Epithelial cell of esophagus (primary cell): ENCODE measurements around the gene GOLGA6L24.
"Not testable (repeated sequence)": the region's sequence is repeated elsewhere in the genome, so short reads cannot be mapped to it uniquely, and the experiment has no call there.

Experiments
- DNase-seq: peaks from one replicate; pipeline ENCODE4 v3.0.0; 2010; ENCODE audit warnings: low read depth
- H3K4me3 ChIP-seq: 2 replicates; pipeline ENCODE4 v1.5.1; 2011; ENCODE audit warnings: mild to moderate bottlenecking, low read length, control low read depth

Gene GOLGA6L24, protein sequence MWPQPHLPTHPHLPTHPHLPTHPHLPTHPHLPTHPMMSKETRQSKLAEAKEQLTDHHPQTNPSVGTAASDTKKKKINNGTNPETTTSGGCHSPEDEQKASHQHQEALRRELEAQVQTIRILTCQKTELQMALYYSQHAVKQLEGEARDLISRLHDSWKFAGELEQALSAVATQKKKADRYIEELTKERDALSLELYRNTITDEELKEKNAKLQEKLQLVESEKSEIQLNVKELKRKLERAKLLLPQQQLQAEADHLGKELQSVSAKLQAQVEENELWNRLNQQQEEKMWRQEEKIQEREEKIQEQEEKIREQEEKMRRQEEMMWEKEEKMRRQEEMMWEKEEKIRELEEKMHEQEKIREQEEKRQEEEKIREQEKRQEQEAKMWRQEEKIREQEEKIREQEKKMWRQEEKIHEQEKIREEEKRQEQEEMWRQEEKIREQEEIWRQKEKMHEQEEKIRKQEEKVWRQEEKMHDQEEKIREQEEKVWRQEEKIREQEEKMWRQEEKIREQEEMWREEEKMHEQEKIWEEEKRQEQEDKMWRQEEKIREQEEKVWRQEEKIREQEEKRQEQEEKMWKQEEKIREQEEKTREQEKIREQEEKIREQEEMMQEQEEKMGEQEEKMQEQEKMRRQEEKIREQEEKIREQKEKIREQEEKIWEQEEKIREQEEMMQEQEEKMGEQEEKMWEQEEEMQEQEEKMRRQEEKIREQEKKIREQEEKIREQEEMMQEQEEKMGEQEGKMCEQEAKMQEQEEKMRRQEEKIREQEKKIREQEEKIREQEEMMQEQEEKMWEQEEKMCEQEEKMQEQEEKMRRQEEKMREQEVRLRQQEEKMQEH

GRCh38 chr15:28357984-28358383 is at the start of gene GOLGA6L24:
TSS of gene GOLGA6L24 (minus strand) at chr15:28358084. CDS start at chr15:28358023, 61 bp downstream.
- not testable (repeated sequence) for DNase-seq, H3K4me3 ChIP-seq

DNA sequence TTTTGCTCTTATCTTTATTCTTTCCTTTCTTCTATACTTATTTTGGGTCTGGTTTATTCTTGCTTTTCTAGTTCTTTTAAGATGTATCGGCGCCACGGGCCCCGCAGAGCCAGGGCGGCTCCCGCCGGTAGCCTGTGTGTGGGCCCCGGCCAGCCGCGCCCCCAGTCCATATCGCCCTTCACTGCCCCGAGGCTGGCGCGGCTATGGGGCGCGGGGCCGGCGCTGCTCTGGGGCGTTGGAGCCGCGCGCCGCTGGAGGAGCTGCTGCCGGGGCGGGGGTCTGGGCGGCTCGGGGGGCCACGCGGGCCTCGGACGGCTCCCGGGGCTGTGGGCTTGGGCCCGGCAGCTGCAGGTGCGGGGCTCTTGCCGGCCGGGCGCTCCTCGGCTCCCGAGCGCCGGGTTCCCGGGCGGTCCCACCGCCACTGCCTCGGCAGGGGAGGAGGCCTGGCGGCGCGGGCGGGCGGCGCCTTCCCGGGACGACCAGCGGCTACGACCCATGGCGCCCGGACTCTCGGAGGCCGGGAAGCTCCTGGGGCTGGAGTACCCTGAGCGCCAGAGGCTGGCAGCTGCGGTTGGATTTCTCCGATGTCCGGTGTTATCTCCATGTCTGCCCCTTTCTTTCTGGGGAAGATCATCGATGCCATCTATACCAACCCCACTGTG is 45.0 kb upstream of the GOLGA6L24 start:
- DNase-seq, H3K4me3 ChIP-seq: not testable (repeated sequence)

DNA sequence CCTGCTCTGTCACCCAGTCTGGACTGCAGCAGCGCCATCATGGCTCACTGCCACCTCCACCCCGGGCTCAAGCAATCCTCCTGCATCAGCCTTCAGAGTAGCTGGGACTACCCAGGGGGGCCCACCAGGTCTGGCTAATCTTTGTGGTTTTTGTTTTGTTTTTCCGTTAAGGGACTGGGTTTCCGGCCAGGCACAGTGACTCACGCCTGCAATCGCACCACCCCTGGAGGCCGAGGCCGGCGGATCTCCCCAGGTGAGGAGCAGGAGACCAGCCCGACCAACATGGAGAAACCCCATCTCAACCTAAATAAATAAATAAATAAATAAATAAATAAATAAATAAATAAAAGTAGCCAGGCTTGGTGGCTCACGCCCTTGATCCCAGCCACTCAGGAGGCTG is 38.1 kb upstream of the GOLGA6L24 start:
- H3K4me3 ChIP-seq, DNase-seq: not testable (repeated sequence)

GRCh38 chr15:28380053-28380452 is 22.2 kb upstream of the GOLGA6L24 start:
- DNase-seq, H3K4me3 ChIP-seq: not testable (repeated sequence)

GRCh38 chr15:28378364-28378763 is 20.5 kb upstream of the GOLGA6L24 start, which contains the start of gene GOLGA8F:
TSS of gene GOLGA8F (plus strand) at chr15:28378664. CDS start at chr15:28378762, 98 bp downstream.
- not testable (repeated sequence) for DNase-seq, H3K4me3 ChIP-seq

DNA sequence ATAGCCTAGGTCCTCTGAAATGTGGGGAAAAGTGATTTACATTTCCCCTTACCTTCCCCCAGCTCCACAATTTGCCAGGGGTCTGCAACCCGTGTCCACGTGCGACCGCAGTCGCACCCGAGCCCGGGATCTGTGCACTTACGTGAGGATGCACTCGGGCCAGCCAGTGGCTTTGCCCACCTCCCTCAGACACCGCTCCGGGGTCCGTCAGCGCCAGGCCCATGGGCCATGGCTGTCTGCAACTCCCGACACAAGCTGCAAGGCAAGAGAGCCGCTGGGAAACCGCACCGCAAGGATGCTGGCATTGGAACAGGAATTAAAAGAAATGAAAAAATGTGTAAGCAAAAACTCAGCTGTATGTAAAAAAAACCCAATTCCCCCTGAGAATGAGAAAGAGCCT is 7.6 kb upstream of the GOLGA6L24 start:
- H3K4me3 ChIP-seq, DNase-seq: not testable (repeated sequence)

DNA sequence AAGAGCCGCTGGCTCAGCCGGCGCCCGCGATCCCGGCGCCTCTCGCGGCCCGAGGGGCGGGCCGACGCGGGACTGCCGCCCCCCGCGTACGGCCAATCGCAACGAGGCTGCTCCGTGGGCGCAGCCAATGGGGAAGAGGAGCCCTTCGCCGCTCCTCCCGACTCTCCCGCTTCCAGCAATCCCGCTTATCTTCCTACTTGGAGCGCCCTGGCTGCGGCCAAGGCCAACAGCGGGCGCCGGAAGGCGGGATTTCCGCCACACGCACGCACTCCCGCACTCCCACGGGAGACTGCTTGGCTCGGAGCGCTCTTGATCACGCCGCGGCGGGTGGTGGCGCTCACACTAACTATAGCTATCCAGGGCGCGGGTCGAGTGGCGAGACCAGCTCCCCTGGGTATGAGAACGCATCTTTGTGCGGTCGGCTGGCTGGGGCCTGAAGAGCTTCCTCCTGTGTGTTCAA is 35.7 kb downstream of the GOLGA6L24 start, which contains the start of gene HERC2:
Gene HERC2, minus strand, starts transcription at position 51 of the 460 bp plus-strand sequence. CDS start 746 bp downstream, outside the sequence.
- peak within 1 kb of the TSS; percentile 40 for H3K4me3 ChIP-seq
- not testable (repeated sequence) for DNase-seq

GRCh38 chr15:28321358-28322078 is 36.4 kb downstream of the GOLGA6L24 start:
- H3K4me3 ChIP-seq, result peak overlapping the region; percentile 40
- not testable (repeated sequence) for DNase-seq

DNA sequence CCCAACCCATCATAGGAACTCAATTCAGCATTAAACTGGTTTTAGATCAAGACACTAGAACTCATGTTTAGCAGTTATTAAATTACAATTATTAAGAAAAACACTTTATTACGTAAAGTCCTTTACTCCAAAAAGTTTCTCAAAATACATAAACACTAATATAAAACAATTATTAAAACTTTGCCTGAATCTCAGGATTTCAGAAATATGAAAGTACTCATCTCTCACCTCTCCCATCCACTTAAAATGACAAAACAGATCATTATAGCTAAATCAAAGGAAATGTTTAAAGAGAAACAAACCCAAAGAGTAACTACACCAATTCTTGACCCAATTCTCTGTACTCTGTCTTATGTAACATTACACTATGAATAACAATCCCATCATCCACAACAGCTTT is 38.2 kb downstream of the GOLGA6L24 start:
- not testable (repeated sequence) for H3K4me3 ChIP-seq

GRCh38 chr15:28318828-28319227 is 39.1 kb downstream of the GOLGA6L24 start:
- not testable (repeated sequence) for DNase-seq, H3K4me3 ChIP-seq

More for the DNA sequence above, 38.2 kb downstream of the GOLGA6L24 start:
- not testable (repeated sequence) for DNase-seq

GRCh38 chr15:28318122-28318521 is 39.8 kb downstream of the GOLGA6L24 start:
- DNase-seq, H3K4me3 ChIP-seq: not testable (repeated sequence)

- DNase-seq, H3K4me3 ChIP-seq: not testable (repeated sequence)
Measured at GRCh38 chr15:28316958-28317357, 40.9 kb downstream of the GOLGA6L24 start.

DNA sequence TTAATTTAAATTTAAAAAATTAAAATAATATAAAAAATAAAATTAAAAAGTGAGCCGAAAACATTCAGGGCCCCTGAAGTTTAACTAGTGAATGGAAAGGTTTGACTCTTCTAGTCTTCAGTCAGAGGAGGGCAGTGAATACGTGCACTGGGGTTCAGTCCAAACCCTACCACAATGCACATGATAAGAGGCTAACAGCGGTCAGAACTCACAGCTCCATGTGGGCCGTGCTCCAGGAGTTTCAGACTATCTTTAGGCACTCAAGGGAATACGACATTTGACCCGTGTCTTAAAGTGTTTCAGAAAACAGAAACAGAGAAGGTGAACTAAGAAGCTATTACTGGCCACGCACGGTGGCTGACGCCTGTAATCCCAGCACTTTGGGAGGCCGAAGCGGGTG is 47.4 kb downstream of the GOLGA6L24 start:
- H3K4me3 ChIP-seq, DNase-seq: not testable (repeated sequence)

DNA sequence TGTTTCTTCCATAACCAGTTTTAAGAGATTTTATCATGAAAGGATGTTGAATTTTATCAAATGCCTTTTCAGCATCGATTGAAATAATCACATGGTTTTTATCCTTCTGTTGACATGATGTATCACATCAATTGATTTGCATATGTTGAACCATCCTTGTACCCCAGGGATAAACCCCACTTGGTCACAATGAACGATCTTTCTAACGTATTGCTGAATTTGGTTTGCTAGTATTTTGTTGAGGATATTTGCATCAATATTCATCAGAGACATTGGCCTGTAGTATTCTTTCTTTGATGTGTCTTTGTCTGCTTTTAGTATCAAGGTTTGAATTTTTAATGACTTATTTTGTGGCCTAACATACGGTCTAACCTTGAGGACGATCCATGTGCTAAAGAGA is 49.2 kb downstream of the GOLGA6L24 start:
- not testable (repeated sequence) for DNase-seq, H3K4me3 ChIP-seq
